GM13976 (cell line): ENCODE data around the gene RAB36.

Experiments used
- DNase-seq: peaks from one replicate; pipeline ENCODE4 v3.0.0; 2012; ENCODE audit warnings: low spot score
- in situ Hi-C: fragments of 300-500 bp; cut with MboI; formaldehyde crosslinking; loops from one replicate; pipeline ENCODE4 v1.12.0; 2022; ENCODE audit warnings: low sequenced_read_pairs, mixed read lengths, inconsistent platforms; ENCODE audit not compliant: unreplicated experiment
- TF ChIP-seq, protein P1 (sequence below): IDR thresholded peaks from 2 replicates; pipeline ENCODE4 v1.5.1; 2012; ENCODE audit warnings: borderline replicate concordance, mild to moderate bottlenecking; ENCODE audit not compliant: insufficient read depth; ENCODE audit errors: extremely low read depth, missing control alignments, control extremely low read depth

RAB36 gene

DNA sequence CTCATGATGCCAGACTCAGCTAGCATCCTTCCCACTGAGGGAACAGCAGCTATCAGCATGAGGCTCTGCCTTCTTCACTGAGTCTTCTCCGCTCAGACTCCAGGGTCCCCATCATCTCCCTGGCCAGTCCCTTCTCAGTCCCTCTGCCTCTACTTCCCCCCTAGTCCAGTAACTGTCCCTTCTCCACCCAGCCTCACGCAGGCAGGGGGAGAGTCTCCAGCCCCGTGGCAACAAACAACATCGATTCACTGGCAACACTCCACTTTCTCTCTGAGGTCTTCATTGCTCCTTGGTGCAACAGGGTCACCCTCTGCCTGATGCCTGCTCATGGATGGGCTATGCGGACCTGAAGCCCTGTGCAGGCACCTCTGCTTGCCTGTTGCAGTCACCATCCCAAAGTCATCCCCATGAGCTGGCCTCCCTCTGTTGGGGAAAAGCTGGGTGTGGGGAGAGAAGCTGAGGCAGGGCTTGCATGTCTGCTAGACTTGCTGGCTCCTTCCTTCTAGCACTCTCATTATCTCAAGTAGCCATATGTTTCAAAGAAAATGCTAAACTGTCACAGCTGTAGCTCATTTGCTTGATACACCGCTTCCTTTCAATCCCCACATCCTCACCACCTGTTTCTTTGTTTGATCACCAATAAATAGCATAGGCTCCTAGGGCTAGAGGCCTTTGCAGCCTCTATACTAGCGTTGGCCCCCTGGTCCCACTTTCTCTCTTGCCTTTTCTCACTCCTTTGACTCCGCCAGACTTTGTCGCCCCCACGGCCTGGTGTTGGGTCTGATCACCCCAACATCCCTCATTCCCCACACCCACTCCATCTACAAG lies 30.8 kb downstream of the RAB36 start:
- in situ Hi-C loops = loop anchor here (5.0 kb wide), 1 partner anchor 101 kb away; no protein-coding TSS in a partner anchor
- TF ChIP-seq, protein P1, sequence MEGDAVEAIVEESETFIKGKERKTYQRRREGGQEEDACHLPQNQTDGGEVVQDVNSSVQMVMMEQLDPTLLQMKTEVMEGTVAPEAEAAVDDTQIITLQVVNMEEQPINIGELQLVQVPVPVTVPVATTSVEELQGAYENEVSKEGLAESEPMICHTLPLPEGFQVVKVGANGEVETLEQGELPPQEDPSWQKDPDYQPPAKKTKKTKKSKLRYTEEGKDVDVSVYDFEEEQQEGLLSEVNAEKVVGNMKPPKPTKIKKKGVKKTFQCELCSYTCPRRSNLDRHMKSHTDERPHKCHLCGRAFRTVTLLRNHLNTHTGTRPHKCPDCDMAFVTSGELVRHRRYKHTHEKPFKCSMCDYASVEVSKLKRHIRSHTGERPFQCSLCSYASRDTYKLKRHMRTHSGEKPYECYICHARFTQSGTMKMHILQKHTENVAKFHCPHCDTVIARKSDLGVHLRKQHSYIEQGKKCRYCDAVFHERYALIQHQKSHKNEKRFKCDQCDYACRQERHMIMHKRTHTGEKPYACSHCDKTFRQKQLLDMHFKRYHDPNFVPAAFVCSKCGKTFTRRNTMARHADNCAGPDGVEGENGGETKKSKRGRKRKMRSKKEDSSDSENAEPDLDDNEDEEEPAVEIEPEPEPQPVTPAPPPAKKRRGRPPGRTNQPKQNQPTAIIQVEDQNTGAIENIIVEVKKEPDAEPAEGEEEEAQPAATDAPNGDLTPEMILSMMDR = no peak
- no peak for DNase-seq

DNA sequence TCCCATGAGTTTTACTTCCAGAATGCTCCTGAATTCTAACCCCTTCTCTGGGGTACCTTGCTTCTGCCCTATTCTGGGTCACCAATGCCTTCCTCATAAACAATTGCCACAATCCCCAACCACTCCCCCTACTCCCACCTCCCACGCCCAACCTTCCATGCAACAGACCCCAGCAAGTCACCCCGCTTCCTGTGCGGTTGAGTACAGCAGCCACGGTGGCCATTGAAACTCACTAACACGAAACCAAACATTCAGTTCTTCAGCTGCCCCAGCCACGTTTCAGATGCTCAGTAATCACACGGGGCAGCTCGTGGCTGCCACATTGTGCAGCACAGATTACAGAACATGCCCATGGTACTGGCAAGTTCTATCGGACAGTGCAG lies 31.4 kb downstream of the RAB36 start:
- in situ Hi-C loops = loop anchor here (5.0 kb wide), 1 partner anchor 101 kb away; no protein-coding TSS in a partner anchor
- no peak for DNase-seq
- TF ChIP-seq, protein P1 = no peak

DNA sequence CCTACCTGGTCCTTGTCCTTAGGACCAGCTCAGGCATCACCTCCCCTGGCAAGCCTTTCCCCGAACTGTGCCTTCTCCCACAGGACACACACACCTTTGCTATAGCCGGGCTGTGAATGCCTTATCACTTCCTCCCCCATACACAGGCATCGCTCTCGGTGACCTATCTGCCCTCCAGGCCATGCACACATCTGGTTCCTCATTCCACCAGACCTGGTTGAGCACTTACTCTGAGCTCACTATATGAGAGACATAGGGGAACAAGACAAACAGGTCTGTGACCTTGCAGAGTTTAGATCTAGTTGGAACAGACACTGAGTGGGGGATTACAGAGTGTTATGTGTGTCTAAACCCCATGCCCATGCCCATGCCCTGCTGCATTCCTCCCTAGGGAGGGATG lies 31.9 kb downstream of the RAB36 start:
- TF ChIP-seq, protein P1 = no peak
- no peak for DNase-seq
- in situ Hi-C loops = loop anchor here (5.0 kb wide), 1 partner anchor 100 kb away; no protein-coding TSS in a partner anchor

DNA sequence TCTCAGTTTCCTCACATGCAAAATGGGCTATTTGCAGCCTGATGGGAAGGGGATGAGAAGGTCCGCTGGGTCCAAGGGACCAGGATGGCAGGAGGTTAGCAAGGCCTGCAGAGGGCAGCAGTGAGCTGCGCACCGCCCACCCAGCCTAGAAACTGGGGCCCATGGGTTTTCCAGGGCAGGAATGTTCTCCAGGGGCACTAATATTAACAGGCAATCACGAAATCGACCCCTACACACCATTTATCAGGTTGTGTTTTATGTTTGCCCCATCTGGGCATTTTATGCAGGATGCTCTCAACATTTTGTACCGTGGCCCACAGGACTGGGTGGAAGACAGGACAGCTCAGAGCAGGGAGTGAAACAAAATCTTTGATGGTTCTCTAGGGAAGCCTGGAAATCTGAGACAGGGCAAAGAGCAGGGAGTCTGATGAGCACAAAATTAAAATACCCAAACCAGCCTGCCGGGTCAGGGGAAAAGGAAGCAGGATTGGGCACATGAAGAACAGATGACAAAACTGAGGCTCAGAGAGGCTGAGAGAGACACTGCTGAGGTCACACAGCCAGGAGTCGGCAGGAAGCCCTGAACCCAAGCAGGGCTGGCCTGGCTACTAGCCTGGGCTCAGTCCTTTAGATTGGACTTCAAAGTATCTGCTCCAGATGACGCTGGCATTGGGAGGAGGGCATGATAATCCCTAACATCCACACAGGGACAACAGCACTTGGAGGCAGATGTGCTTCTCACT lies 33.4 kb downstream of the RAB36 start:
- TF ChIP-seq, protein P1 = peak; percentile 93
- peak; percentile 79 for DNase-seq
- in situ Hi-C loops = loop anchor here (5.0 kb wide), 1 partner anchor 99 kb away; no protein-coding TSS in a partner anchor

DNA sequence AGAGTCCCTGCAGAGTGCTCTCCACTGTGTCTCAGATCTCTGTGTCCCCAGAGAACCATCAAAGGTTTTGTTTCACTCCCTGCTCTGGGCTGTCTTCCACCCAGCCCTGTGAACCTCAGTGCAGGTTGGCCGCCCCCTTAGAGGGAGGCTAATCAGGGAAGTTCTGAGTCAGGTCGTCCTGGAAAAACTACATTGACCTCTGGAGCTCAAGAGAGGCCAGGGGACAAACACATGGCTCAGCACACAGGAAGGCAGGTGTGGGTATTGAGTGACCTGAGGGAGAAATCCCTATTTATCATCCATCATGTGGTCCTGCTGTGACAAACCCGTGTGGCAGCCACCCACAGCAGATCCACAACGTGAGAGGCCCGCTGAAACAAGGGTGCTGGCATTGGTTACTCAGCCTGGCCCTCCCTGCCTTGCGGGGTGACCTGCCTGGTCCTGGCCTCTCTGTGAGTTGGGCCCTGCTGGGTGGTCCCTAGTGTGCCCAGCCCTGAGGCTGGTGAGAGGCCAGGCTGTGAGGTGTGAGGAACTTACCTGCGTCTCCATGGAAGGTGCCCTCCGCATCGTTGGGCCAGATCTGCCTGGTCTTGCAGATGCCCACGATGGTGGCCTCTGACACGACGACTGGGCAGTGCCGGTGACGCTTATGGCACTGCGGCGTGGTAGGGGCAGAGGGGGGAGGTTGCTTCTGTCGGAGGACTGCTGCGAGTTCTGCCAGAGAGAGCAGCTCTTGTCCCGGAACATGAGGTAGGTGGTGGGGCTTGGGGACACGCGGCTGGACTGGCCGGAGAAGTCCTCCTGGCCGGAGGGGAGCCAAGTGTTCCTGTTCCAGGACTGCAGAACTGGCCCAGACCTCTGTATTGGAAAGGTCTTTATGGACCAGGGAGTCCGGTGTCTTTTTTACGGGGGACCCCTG lies 34.4 kb downstream of the RAB36 start:
- no peak for DNase-seq
- in situ Hi-C loops = loop anchor here (5.0 kb wide), 1 partner anchor 98 kb away; no protein-coding TSS in a partner anchor
- TF ChIP-seq, protein P1 = no peak
